ENCODE measurements around the gene FFAR3. TPM values are rescaled to one million over a fixed set of nuclear protein-coding genes. Genes with fewer than 3 reads are reported as not detected.

FFAR3 gene
- total and polyA plus RNA-seq, 9 of the 15 experiments (the other 6 are each of a cell fraction or from before 2014, with no cell fraction given), result not detected

GRCh38 chr19:35395382-35396199 lies 37.3 kb downstream of the FFAR3 start:
- Histone ChIP-seq H3K9ac (ENCODE audit: insufficient read depth in 1 of 2, low read depth in 2 of 2, low read length in 2 of 2) (no peak overlapping the region), H3K9me1 (ENCODE audit: control insufficient read depth, insufficient read depth, low read length) (no peaks in the 10 kb centered on the region), H3K4me3 (no peak overlapping the region), H3K36me3 (ENCODE audit: control insufficient read depth, insufficient read depth, low read length) (no peaks in the 10 kb centered on the region), H2AFZ (ENCODE audit: low read depth, low read length) (peak overlapping the region; percentile 52; the same call in 1 of the 2 replicates), H3K27ac (ENCODE audit: extremely low read depth, low read depth, low read length) (no peak overlapping the region), H3K9me3 (replicated peaks; ENCODE audit: control insufficient read depth, insufficient read depth, low read depth, low read length) (no peaks in the 10 kb centered on the region), H3K27me3 (ENCODE audit: control insufficient read depth in 2 of 2, insufficient read depth in 2 of 2, low read length in 2 of 2) (no peaks in the 10 kb centered on the region; a peak in 1 of 5 replicates), H3K4me2 (ENCODE audit: insufficient read depth, low read length) (no peak overlapping the region), H3K79me2 (ENCODE audit: control insufficient read depth, insufficient read depth, low read length) (no peaks in the 10 kb centered on the region), H4K20me1 (replicated peaks; ENCODE audit: control insufficient read depth, insufficient read depth, low read length) (no peaks in the 10 kb centered on the region), H3K4me1 (replicated peaks in 1 of 2; ENCODE audit: control insufficient read depth in 2 of 2, insufficient read depth in 2 of 2, low read length in 2 of 2) (peaks cover 0 to 10% of the 10 kb centered on the region in 2 experiments; a peak in 3 of 5 replicates)
- DNase-seq (ENCODE audit: extremely low read depth in 1 of 4, low spot score in 3 of 4) (no peak), ATAC-seq (peak; percentile 45; the same call in 2 of the 3 replicates), FAIRE-seq (no peak)
- intact Hi-C loops (cut with micrococcal nuclease), result no loop called here
- CTCF ChIA-PET (ENCODE audit: low intra/inter-chr PET ratio), result no interaction called here
- POLR2A ChIA-PET, result no interaction called here
- in situ Hi-C loops (cut with MboI), result no loop called here
- BruUV-seq (replicated peaks), result no TSS peak
- WGBS (ENCODE audit: insufficient coverage, low coverage, missing lambda C conversion rate), result 45% methylated on average over 19 of the region's 19 CpGs
- TF ChIP-seq ADNP (tag; IDR thresholded peaks at IDR 0.05) (no peak), TCF7L2 (IDR thresholded peaks at IDR 0.05; ENCODE audit: low read depth, low read length) (no peak), REST (IDR thresholded peaks at IDR 0.05; ENCODE audit: borderline replicate concordance) (no peak), REST (CRISPR knock-in tag; IDR thresholded peaks at IDR 0.05; ENCODE audit: low read depth) (no peak), L3MBTL2 (IDR thresholded peaks at IDR 0.05) (no peak), POLR2H (tag; IDR thresholded peaks at IDR 0.05; ENCODE audit: low read depth) (no peak), ZHX1 (conservative IDR thresholded peaks at IDR 0.05; ENCODE audit: low read length) (no peak), ARHGAP35 (IDR thresholded peaks at IDR 0.05; ENCODE audit: partially characterized antibody) (no peak), EP300 (IDR thresholded peaks at IDR 0.05; ENCODE audit: low read length) (no peak), USF1 (CRISPR knock-in tag; IDR thresholded peaks at IDR 0.05) (no peak), KLF16 (IDR thresholded peaks at IDR 0.05) (no peak)
